ENCODE data around the gene EFNA4.
A peak's percentile ranks its signal among the peaks of the same experiment; 100 is the strongest.

EFNA4 gene

GRCh38 chr1:155062702-155063411, 683 bp upstream of the EFNA4 start (continued):
- TF ChIP-seq ZBTB10 (tag by site-specific recombination; IDR thresholded peaks at IDR 0.05) (peak; percentile 46; the same call in 1 of the 2 replicates), ZNF341 (tag by site-specific recombination; IDR thresholded peaks at IDR 0.05; ENCODE audit: low read depth) (peak; percentile 56), ZNF223 (tag by site-specific recombination; IDR thresholded peaks at IDR 0.05) (no peak), SP2 (tag by site-specific recombination; IDR thresholded peaks at IDR 0.05) (peak; percentile 69), ZNF404 (tag by site-specific recombination; IDR thresholded peaks at IDR 0.05) (no peak), SP3 (tag by site-specific recombination; IDR thresholded peaks at IDR 0.05) (no peak), ZNF654 (tag by site-specific recombination; IDR thresholded peaks at IDR 0.05; ENCODE audit: low read depth) (peak; percentile 65), ZNF610 (tag by site-specific recombination; IDR thresholded peaks at IDR 0.05; ENCODE audit: borderline replicate concordance) (no peak), ZNF549 (tag by site-specific recombination; IDR thresholded peaks at IDR 0.05) (no peak), ZBTB21 (tag by site-specific recombination; IDR thresholded peaks at IDR 0.05) (no peak), IKZF3 (tag by site-specific recombination; IDR thresholded peaks at IDR 0.05) (peak; percentile 53; the same call in 1 of the 2 replicates), ZNF670 (tag by site-specific recombination; IDR thresholded peaks at IDR 0.05; ENCODE audit: low read depth) (no peak), ZNF112 (tag by site-specific recombination; IDR thresholded peaks at IDR 0.05) (no peak), HOXD13 (CRISPR knock-in tag; IDR thresholded peaks at IDR 0.05; ENCODE audit: borderline replicate concordance) (no peak), ZEB2 (tag by site-specific recombination; IDR thresholded peaks at IDR 0.05) (no peak; the same call in 1 of the 2 replicates), ZNF777 (tag by site-specific recombination; IDR thresholded peaks at IDR 0.05; ENCODE audit: borderline replicate concordance) (no peak), ZNF626 (tag by site-specific recombination; IDR thresholded peaks at IDR 0.05) (no peak), SP7 (tag by site-specific recombination; IDR thresholded peaks at IDR 0.05) (peak; percentile 25; the same call in 1 of the 2 replicates), ZFP37 (tag by site-specific recombination; IDR thresholded peaks at IDR 0.05) (no peak), ZBTB11 (tag by site-specific recombination; conservative IDR thresholded peaks at IDR 0.05; ENCODE audit: low read depth) (no peak), ZNF423 (tag by site-specific recombination; IDR thresholded peaks at IDR 0.05) (no peak), ZXDB (tag by site-specific recombination; IDR thresholded peaks at IDR 0.05) (0 out of 2 replicates have a peak, but pooled peaks have one; percentile 7)
- TF ChIP-seq, protein P1, sequence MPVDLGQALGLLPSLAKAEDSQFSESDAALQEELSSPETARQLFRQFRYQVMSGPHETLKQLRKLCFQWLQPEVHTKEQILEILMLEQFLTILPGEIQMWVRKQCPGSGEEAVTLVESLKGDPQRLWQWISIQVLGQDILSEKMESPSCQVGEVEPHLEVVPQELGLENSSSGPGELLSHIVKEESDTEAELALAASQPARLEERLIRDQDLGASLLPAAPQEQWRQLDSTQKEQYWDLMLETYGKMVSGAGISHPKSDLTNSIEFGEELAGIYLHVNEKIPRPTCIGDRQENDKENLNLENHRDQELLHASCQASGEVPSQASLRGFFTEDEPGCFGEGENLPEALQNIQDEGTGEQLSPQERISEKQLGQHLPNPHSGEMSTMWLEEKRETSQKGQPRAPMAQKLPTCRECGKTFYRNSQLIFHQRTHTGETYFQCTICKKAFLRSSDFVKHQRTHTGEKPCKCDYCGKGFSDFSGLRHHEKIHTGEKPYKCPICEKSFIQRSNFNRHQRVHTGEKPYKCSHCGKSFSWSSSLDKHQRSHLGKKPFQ (tag by site-specific recombination; IDR thresholded peaks at IDR 0.05): no peak
- TF ChIP-seq, protein P2, sequence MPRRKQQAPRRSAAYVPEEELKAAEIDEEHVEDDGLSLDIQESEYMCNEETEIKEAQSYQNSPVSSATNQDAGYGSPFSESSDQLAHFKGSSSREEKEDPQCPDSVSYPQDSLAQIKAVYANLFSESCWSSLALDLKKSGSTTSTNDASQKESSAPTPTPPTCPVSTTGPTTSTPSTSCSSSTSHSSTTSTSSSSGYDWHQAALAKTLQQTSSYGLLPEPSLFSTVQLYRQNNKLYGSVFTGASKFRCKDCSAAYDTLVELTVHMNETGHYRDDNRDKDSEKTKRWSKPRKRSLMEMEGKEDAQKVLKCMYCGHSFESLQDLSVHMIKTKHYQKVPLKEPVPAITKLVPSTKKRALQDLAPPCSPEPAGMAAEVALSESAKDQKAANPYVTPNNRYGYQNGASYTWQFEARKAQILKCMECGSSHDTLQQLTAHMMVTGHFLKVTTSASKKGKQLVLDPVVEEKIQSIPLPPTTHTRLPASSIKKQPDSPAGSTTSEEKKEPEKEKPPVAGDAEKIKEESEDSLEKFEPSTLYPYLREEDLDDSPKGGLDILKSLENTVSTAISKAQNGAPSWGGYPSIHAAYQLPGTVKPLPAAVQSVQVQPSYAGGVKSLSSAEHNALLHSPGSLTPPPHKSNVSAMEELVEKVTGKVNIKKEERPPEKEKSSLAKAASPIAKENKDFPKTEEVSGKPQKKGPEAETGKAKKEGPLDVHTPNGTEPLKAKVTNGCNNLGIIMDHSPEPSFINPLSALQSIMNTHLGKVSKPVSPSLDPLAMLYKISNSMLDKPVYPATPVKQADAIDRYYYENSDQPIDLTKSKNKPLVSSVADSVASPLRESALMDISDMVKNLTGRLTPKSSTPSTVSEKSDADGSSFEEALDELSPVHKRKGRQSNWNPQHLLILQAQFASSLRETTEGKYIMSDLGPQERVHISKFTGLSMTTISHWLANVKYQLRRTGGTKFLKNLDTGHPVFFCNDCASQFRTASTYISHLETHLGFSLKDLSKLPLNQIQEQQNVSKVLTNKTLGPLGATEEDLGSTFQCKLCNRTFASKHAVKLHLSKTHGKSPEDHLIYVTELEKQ (tag by site-specific recombination; IDR thresholded peaks at IDR 0.05; ENCODE audit: borderline replicate concordance): no peak
- TF ChIP-seq, protein P3, sequence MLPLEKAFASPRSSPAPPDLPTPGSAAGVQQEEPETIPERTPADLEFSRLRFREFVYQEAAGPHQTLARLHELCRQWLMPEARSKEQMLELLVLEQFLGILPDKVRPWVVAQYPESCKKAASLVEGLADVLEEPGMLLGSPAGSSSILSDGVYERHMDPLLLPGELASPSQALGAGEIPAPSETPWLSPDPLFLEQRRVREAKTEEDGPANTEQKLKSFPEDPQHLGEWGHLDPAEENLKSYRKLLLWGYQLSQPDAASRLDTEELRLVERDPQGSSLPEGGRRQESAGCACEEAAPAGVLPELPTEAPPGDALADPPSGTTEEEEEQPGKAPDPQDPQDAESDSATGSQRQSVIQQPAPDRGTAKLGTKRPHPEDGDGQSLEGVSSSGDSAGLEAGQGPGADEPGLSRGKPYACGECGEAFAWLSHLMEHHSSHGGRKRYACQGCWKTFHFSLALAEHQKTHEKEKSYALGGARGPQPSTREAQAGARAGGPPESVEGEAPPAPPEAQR (tag by site-specific recombination; IDR thresholded peaks at IDR 0.05): no peak
- TF ChIP-seq, protein P4, sequence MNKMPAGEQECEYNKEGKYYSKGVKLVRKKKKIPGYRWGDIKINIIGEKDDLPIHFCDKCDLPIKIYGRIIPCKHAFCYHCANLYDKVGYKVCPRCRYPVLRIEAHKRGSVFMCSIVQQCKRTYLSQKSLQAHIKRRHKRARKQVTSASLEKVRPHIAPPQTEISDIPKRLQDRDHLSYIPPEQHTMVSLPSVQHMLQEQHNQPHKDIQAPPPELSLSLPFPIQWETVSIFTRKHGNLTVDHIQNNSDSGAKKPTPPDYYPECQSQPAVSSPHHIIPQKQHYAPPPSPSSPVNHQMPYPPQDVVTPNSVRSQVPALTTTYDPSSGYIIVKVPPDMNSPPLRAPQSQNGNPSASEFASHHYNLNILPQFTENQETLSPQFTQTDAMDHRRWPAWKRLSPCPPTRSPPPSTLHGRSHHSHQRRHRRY (tag by site-specific recombination; IDR thresholded peaks at IDR 0.05): no peak
